Right forelimb (tissue), 1 donor: ENCODE data around the gene SSPN.

Source experiments
- DNase-seq: peaks from one replicate; pipeline ENCODE4 v3.0.0-alpha.2; 2018

The SSPN gene

GRCh38 chr12:26187014-26187798, 8.2 kb upstream of the SSPN start:
- no peak for DNase-seq

DNA sequence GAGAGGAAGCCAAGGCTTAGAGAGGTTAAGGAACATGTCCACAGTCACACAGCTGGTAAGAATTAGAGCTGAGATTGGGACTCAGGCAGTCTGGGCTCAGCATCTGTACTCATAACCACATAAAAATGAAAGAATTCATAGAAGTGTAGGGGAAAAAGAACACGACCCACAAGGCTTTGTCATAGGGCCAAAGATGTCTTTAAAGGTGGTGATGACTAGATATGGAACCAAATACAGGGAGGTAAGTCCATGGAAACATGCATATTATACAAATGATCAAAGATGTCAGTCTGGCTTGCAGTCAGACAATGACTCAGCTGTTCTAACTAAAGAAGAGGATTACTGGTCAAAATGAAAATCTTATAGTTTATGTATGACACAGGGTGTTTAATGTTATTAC, 7.2 kb upstream of the SSPN start:
- DNase-seq, result no peak

- no peak for DNase-seq
Measured at GRCh38 chr12:26188641-26189040, 6.7 kb upstream of the SSPN start.

DNA sequence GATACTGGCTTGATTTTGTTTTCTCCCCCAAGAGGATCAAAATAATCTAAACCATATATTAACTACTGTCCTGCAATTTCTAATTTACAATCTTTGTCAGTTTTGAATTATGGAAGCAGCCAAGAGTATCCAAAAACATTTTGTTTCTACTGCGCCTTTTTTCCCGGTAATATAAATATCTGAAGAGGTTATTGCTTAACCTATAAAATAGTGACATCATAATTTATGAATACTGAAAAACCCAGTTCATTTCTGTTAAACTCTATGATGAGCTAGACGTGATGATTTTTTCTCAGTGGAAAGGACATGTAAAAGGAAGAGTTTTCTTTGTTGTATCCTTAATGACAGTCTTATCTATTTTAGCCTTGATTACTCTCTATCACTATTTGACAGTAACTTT, 3.2 kb upstream of the SSPN start:
- no peak for DNase-seq

DNA sequence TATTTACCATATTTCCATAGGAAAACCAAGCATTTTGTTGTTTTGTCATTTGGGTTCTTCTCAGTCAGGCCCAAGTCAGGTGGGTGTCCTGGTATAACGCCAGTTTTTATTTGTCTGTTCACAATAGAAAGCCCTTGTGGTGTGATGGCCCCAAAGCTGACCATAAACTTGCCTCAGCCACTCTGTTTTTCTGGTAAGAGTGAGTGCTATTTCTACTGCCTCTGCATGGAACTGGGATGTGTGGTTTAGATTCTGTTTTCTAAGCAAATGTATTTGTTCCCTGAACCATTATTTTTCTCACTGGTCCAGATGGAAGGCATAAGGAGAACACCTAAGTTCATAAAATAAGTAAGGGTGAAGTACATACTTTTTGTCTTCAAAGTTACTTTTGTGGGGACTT, 1.8 kb upstream of the SSPN start:
- DNase-seq, result no peak

DNA sequence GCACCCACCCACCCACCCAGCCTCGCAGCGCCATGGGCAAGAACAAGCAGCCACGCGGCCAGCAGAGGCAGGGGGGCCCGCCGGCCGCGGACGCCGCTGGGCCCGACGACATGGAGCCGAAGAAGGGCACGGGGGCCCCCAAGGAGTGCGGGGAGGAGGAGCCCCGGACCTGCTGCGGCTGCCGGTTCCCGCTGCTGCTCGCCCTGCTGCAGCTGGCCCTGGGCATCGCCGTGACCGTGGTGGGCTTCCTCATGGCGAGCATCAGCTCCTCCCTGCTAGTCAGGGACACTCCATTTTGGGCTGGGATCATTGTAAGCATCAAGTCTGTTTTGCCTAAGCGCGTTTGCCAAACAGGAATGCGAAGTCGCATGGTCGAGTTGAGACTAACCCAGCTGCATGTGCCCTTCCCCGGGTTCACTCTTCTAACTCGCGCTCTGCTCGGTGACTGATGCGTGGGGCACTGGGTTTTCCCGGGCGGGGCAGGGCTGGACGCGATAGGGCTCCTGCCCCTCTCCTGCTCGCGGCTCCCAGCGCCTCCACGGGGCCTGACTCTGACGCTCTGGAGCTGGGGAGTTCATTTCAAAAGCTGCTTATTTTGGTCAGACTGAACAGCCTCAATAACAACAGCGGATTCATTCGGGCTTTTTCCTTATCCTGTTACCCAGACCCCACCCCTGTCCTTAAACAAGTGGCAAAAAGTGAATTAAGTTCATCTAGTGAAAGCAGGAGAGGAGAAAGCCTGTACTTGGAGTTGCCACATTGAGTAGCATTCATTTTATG, 458 bp downstream of the SSPN start:
- peak; percentile 86 for DNase-seq

GRCh38 chr12:26196421-26196716, 996 bp downstream of the SSPN start:
- DNase-seq, result no peak

- no peak for DNase-seq
Measured at GRCh38 chr12:26197832-26198231, 2.5 kb downstream of the SSPN start.

DNA sequence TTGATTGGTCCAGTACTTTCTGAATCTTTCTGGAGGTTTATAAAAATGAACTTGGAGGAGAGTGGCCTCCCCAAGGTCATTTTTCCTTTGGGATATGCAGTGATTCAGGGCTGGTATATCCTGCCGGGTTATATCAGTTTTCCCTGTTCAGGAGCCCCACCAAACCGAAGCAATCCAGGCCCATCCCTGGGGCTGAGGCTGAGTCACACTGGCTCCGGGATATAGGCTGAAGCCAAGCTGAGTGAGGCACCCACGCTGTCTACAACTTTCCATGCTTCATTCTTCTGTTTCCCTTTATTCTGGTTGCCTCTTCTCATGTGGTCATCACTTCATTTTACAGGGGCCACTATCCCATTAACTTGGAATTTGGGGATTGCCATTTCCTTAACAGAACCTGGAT, 3.4 kb downstream of the SSPN start:
- DNase-seq, result no peak

- no peak for DNase-seq
Measured at GRCh38 chr12:26203167-26203780, 7.9 kb downstream of the SSPN start.

- DNase-seq, result no peak
Measured at GRCh38 chr12:26204612-26205289, 9.4 kb downstream of the SSPN start.

DNA sequence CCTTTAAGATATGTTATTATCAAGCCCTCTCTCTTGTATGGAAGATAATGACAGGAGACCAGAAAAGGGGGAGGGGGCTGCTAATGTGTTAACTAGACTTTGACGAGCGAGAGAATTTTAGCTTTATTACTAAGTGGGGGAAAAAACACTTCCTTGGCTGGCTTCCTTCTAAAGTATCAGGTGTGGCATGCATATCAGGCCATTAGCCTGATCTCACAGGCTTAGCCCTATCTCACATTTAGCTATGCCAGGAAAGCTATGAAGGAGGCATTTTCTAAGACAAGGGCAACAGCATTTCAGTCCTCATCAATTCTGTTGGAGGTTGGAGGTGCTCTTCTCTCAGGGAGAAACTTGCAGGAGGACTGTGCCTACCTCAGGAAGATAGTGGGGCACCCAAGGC, 9.9 kb downstream of the SSPN start:
- DNase-seq, result no peak

- DNase-seq, result no peak
Measured at GRCh38 chr12:26205941-26206340, 10.6 kb downstream of the SSPN start.

- no peak for DNase-seq
Measured at GRCh38 chr12:26211331-26211730, 16.0 kb downstream of the SSPN start.

DNA sequence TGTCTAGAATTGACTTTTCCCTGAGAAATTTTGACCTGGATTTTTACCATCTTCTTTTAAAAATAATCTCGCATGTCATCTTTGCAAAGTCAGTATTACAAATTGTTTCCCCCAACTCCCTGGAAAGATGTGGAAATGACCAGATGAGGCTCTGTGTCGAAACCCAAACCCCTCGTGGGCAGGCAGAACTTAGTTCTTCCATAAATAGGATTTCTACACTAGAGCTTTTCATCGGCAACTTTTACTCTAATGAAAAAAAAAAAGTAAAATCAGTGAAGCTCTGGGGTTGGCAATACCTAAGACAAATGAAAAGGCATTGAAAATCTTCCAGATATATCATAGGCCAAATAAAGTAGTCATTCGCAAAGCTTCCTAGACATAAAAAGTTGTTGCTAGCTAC, 17.0 kb downstream of the SSPN start:
- no peak for DNase-seq

- no peak for DNase-seq
Measured at GRCh38 chr12:26212988-26213387, 17.6 kb downstream of the SSPN start.

DNA sequence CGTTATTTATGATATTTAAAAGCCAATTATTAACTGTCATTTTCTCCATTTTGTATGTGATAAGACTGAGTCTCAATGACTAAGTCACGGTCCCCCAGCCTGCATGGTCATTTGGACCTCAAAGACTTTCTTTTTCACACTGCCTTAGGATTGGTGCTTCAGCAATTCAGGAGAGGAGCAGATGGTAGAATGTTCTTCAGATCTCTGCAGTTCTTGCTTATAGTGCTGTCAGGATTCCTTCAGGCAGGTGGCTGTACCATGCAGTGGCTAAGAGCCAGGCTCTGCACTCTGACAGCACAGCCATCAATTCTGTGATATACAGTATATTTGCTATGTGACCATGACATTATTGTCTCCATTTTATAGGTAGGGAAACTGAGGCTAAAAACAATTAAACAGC, 18.7 kb downstream of the SSPN start:
- no peak for DNase-seq

- DNase-seq, result no peak
Measured at GRCh38 chr12:26219736-26220135, 24.4 kb downstream of the SSPN start.

DNA sequence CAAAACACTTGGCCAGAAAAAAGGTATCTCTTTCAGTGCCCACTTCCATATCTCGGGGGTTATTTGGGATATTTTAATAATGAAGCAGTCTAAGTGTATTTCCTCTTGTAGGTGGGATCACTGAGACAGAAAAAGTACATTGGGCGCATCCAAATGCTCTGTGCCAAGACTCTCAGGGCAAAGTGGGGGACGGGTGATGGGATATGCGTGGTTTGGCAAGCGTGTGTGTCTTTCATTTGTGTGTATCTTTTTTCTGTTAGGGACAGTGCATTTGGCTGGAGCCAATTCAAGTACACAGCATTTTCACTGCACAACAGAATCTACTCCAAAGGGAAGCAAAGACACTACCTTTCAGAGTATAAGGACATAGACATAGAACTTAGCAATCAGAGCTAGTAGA, 29.3 kb downstream of the SSPN start:
- DNase-seq, result no peak

DNA sequence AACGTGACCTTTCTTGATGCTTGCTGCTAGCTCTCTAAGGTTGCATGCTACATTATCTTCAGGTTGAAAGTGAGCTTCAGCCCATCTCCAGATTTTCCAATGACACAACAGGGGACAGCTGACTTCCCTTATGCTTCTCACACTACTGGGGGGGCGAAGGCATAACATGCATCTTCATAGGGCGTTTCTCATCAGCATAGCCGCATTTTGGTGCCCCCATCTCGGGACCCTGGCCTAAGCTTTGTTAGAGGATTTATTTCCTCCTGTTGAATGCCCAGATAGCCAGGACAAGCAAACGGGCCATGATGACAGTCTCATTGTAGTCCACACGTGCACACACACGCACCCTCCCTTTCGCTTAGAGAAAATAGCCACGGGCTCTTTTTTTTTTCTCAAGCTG, 30.7 kb downstream of the SSPN start:
- DNase-seq, result no peak

DNA sequence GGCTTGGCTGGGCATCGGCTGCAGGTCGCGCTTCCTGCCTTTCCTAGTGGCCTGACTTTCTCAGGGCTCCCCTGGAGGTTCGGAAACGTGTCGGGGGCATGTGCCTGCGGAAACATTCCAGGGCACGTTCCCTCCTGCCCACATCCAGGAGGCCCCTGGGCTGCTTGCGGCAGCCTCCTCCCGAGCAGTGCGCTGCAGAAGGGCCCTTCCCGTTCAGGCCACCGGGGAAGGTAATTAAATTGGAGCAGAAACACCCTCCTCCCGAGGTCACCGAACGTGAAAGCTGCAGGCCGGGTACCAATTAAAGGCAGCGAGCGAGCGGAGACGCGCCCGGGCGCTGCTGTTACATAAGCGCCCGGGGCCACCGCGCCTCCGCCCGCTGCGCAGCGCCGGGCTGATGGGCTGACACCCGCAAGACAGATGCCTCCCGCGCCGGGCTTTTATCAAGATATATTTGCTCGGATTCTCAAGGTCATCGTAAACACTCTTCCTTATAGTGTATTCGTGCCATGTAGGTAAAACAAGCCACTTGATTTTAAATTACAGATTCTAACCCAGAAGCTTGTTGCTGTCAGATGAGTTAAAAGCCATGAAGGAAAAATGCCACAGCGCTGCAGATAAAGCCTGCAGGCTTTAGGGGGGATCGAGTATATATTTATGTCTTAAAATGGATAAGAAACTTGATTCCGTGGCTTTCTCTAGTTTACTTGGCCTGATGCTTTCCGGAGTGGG, 31.4 kb downstream of the SSPN start:
- DNase-seq, result peak; percentile 63

- no peak for DNase-seq
Measured at GRCh38 chr12:26227361-26227745, 32.0 kb downstream of the SSPN start.

DNA sequence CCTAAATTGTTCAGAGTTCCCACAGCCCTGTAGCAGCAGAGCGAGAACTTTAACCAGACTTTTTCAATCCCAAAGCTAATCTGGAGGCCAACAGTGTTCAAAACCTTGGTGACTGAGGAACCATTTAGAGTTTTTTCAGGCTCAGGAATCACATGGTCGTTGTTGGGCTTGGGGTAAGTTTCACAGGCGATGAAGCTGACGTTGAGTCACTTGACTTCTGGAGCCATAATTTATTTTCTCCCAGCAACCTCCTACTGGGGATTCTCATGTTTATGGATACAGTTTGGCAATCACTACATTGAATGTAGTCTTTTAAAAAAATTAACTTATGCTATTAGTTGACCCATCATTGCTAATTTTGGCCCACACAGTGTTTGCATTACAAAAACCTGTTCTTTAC, 34.5 kb downstream of the SSPN start:
- no peak for DNase-seq
